SU-DHL-6 (cell line): ENCODE results near the gene COL4A3.

Source experiments
- H2AFZ ChIP-seq: fragments of 200-600 bp; sonication (generic); 2 replicates; pipeline ENCODE4 v1.6.1; 2014; ENCODE audit warnings: low read depth, mild to moderate bottlenecking, moderate library complexity, mixed read lengths, antibody characterized with exemption, low read length; ENCODE audit not compliant: severe bottlenecking
- H3F3A ChIP-seq: fragments of 200-600 bp; shearing (Covaris generic); 2 replicates; pipeline ENCODE4 v1.6.0; 2016; ENCODE audit warnings: antibody characterized with exemption, mild to moderate bottlenecking; ENCODE audit not compliant: insufficient read depth
- H3K27ac ChIP-seq: fragments of 200-600 bp; sonication (generic); 2 replicates; pipeline ENCODE4 v1.5.1; 2016; ENCODE audit warnings: low read depth, mild to moderate bottlenecking, low read length, moderate library complexity, mixed read lengths
- H3K27me3 ChIP-seq: fragments of 200-600 bp; sonication (generic), shearing (Covaris generic); 2 replicates; pipeline ENCODE4 v1.6.0; 2014; ENCODE audit warnings: mild to moderate bottlenecking, low read length
- H3K36me3 ChIP-seq: fragments of 200-600 bp; sonication (generic); 2 replicates; pipeline ENCODE4 v1.6.1; 2014; ENCODE audit warnings: mild to moderate bottlenecking, low read length, mixed read lengths
- H3K4me2 ChIP-seq: fragments of 300-600, 200-600 bp; shearing (Covaris generic), sonication (generic); 2 replicates; pipeline ENCODE4 v1.6.0; 2014; ENCODE audit warnings: low read length, low read depth, mild to moderate bottlenecking; ENCODE audit not compliant: poor library complexity, severe bottlenecking
- H3K4me3 ChIP-seq: fragments of 200-600 bp; sonication (generic); 2 replicates; pipeline ENCODE4 v1.5.1; 2014; ENCODE audit warnings: antibody characterized with exemption, low read length, mild to moderate bottlenecking, mixed read lengths; ENCODE audit not compliant: insufficient read depth, poor library complexity, severe bottlenecking
- H3K79me2 ChIP-seq: fragments of 200-600 bp; sonication (generic); 2 replicates; pipeline ENCODE4 v1.6.1; 2014; ENCODE audit warnings: mild to moderate bottlenecking, low read length, moderate library complexity; ENCODE audit not compliant: insufficient read depth
- H3K9ac ChIP-seq: fragments of 200-600 bp; sonication (generic); 2 replicates; pipeline ENCODE4 v1.7.0; 2014; ENCODE audit warnings: mild to moderate bottlenecking, low read length
- H3K9me2 ChIP-seq: fragments of 200-600 bp; sonication (generic); replicated peaks from 2 replicates; pipeline ENCODE4 v1.6.1; 2014; ENCODE audit warnings: low read length; ENCODE audit not compliant: insufficient read depth
- H3K9me3 ChIP-seq: fragments of 200-600 bp; sonication (generic); 2 replicates; pipeline ENCODE4 v1.6.1; 2014; ENCODE audit warnings: low read length, mixed read lengths; ENCODE audit not compliant: insufficient read depth
- H4K20me1 ChIP-seq: fragments of 200-600 bp; sonication (generic); 2 replicates; pipeline ENCODE4 v1.6.1; 2014; ENCODE audit warnings: low read depth, mild to moderate bottlenecking, antibody characterized with exemption, low read length, moderate library complexity, mixed read lengths
- CTCF ChIP-seq: fragments of 200-600 bp; sonication (generic); IDR thresholded peaks from one replicate; pipeline ENCODE4 v1.5.1; 2017; ENCODE audit warnings: antibody characterized with exemption, mild to moderate bottlenecking, low read length, moderate library complexity; ENCODE audit not compliant: insufficient read depth, poor library complexity, severe bottlenecking
- EZH2phosphoT487 ChIP-seq: fragments of 200-600 bp; sonication (generic), shearing (Covaris generic); conservative IDR thresholded peaks from 2 replicates; pipeline ENCODE4 v1.6.1; 2018; ENCODE audit warnings: mild to moderate bottlenecking, antibody characterized with exemption, low read length, moderate library complexity, mixed read lengths

Gene COL4A3

GRCh38 chr2:227267410-227268115 lies 103.1 kb downstream of the COL4A3 start:
- Histone ChIP-seq H2AFZ (no peak overlapping the region), H3K36me3 (no peaks in the 10 kb centered on the region), H3K27ac (no peak overlapping the region), H4K20me1 (no peaks in the 10 kb centered on the region), H3K9me2 (no peaks in the 10 kb centered on the region), H3K9ac (no peak overlapping the region), H3K79me2 (no peaks in the 10 kb centered on the region), H3F3A (no peaks in the 10 kb centered on the region), H3K9me3 (no peaks in the 10 kb centered on the region), H3K27me3 (no peaks in the 10 kb centered on the region), H3K4me2 (no peak overlapping the region), H3K4me3 (no peak overlapping the region)
- no peak for TF ChIP-seq CTCF
- no peak for TF ChIP-seq EZH2phosphoT487

GRCh38 chr2:227280895-227281294 lies 116.5 kb downstream of the COL4A3 start:
- no peaks in the 10 kb centered on the region for H3K36me3 ChIP-seq
- H3K27me3 ChIP-seq = no peaks in the 10 kb centered on the region
- H3K27ac ChIP-seq = no peak overlapping the region
- TF ChIP-seq EZH2phosphoT487 (no peak), CTCF (no peak)
- H3K9ac ChIP-seq = no peak overlapping the region
- no peak overlapping the region for H3K4me2 ChIP-seq
- no peak overlapping the region for H2AFZ ChIP-seq
- H3K79me2 ChIP-seq = no peaks in the 10 kb centered on the region
- no peaks in the 10 kb centered on the region for H3K9me2 ChIP-seq
- H3K9me3 ChIP-seq = no peaks in the 10 kb centered on the region
- H3K4me3 ChIP-seq = no peak overlapping the region
- no peaks in the 10 kb centered on the region for H3F3A ChIP-seq
- no peaks in the 10 kb centered on the region for H4K20me1 ChIP-seq

GRCh38 chr2:227285741-227286236 lies 121.4 kb downstream of the COL4A3 start:
- H3K9me2 ChIP-seq = no peaks in the 10 kb centered on the region
- H3K4me2 ChIP-seq = no peak overlapping the region
- H4K20me1 ChIP-seq = no peaks in the 10 kb centered on the region
- no peak for TF ChIP-seq EZH2phosphoT487
- no peak for TF ChIP-seq CTCF
- H3K79me2 ChIP-seq = no peaks in the 10 kb centered on the region
- H3K9me3 ChIP-seq = no peaks in the 10 kb centered on the region
- H3K36me3 ChIP-seq = no peaks in the 10 kb centered on the region
- no peak overlapping the region for H3K4me3 ChIP-seq
- H3K9ac ChIP-seq = no peak overlapping the region
- H2AFZ ChIP-seq = no peak overlapping the region
- no peak overlapping the region for H3K27ac ChIP-seq
- no peaks in the 10 kb centered on the region for H3F3A ChIP-seq
- H3K27me3 ChIP-seq = no peaks in the 10 kb centered on the region
